Neural crest cell (in vitro differentiated cells): Measurements from ENCODE around the gene TREML1. TPM values are rescaled to one million over a fixed set of nuclear protein-coding genes. Genes with fewer than 3 reads are reported as not detected.

Experiments used
- DNase-seq: peaks from one replicate; pipeline ENCODE4 v3.0.0; 2021; ENCODE audit warnings: low read depth, mixed read lengths, low spot score
- H3K27ac Mint-ChIP-seq: one replicate; pipeline ENCODE4 v1.8.0; 2021; ENCODE audit warnings: mild to moderate bottlenecking, mixed read lengths; ENCODE audit not compliant: unreplicated experiment
- H3K27me3 Mint-ChIP-seq: 2 replicates; pipeline ENCODE4 v1.8.0; 2021; ENCODE audit warnings: low read depth, mild to moderate bottlenecking, mixed read lengths
- H3K36me3 Mint-ChIP-seq: 2 replicates; pipeline ENCODE4 v1.8.0; 2021; ENCODE audit warnings: low read depth, mild to moderate bottlenecking, mixed read lengths
- H3K4me1 Mint-ChIP-seq: 2 replicates; pipeline ENCODE4 v1.8.0; 2021; ENCODE audit warnings: mixed read lengths
- H3K4me3 Mint-ChIP-seq: one replicate; pipeline ENCODE4 v1.8.0; 2021; ENCODE audit warnings: mild to moderate bottlenecking, mixed read lengths
- H3K9me3 Mint-ChIP-seq: 2 replicates; pipeline ENCODE4 v1.8.0; 2021; ENCODE audit warnings: mixed read lengths
- CTCF ChIP-seq: fragments of 200-600 bp; sonication (generic); conservative IDR thresholded peaks from 2 replicates; pipeline ENCODE4 v1.5.0; 2021; ENCODE audit warnings: antibody characterized with exemption, mild to moderate bottlenecking
- total RNA-seq: library from RNA; stranded (reverse); gene quantifications from 2 replicates; pipeline ENCODE4 v1.2.1, GENCODE V29; 2021

TREML1 gene
- total RNA-seq, 1 donor from 2014 or later: not detected

- Mint-ChIP-seq H3K27me3 (peaks cover 15% of the 10 kb centered on the region), H3K27ac (no peak overlapping the region), H3K36me3 (no peaks in the 10 kb centered on the region), H3K9me3 (no peaks in the 10 kb centered on the region), H3K4me1 (no peaks in the 10 kb centered on the region), H3K4me3 (no peak overlapping the region)
- no peak for TF ChIP-seq CTCF
- no peak for DNase-seq
Observed at GRCh38 chr6:41161851-41162552, 7.9 kb upstream of the TREML1 start.

- no peak for DNase-seq
- no peak for TF ChIP-seq CTCF
- no peak overlapping the region for H3K27ac Mint-ChIP-seq
- H3K36me3 Mint-ChIP-seq: no peaks in the 10 kb centered on the region
- H3K4me3 Mint-ChIP-seq: no peak overlapping the region
- H3K4me1 Mint-ChIP-seq: no peaks in the 10 kb centered on the region
- H3K9me3 Mint-ChIP-seq: no peaks in the 10 kb centered on the region
- peaks cover 9% of the 10 kb centered on the region for H3K27me3 Mint-ChIP-seq
Observed at GRCh38 chr6:41161380-41161779, 7.2 kb upstream of the TREML1 start.

GRCh38 chr6:41160933-41161332 is 6.8 kb upstream of the TREML1 start:
- H3K27ac Mint-ChIP-seq: no peak overlapping the region
- H3K4me1 Mint-ChIP-seq: no peaks in the 10 kb centered on the region
- no peak for DNase-seq
- H3K9me3 Mint-ChIP-seq: no peaks in the 10 kb centered on the region
- H3K36me3 Mint-ChIP-seq: no peaks in the 10 kb centered on the region
- no peak for TF ChIP-seq CTCF
- peaks cover 9% of the 10 kb centered on the region for H3K27me3 Mint-ChIP-seq
- no peak overlapping the region for H3K4me3 Mint-ChIP-seq

GRCh38 chr6:41159415-41160082 is 5.4 kb upstream of the TREML1 start:
- no peak for TF ChIP-seq CTCF
- Mint-ChIP-seq H3K27ac (no peak overlapping the region), H3K27me3 (peaks cover 9% of the 10 kb centered on the region), H3K4me1 (no peaks in the 10 kb centered on the region), H3K9me3 (no peaks in the 10 kb centered on the region), H3K4me3 (no peak overlapping the region), H3K36me3 (no peaks in the 10 kb centered on the region)
- no peak for DNase-seq

- Mint-ChIP-seq H3K9me3 (no peaks in the 10 kb centered on the region), H3K4me3 (no peak overlapping the region), H3K4me1 (no peaks in the 10 kb centered on the region), H3K27ac (no peak overlapping the region), H3K27me3 (peaks cover 3% of the 10 kb centered on the region), H3K36me3 (no peaks in the 10 kb centered on the region)
- DNase-seq: no peak
- no peak for TF ChIP-seq CTCF
Observed at GRCh38 chr6:41157323-41157722, 3.2 kb upstream of the TREML1 start.
